Astrocyte of the spinal cord (primary cell): ENCODE measurements around the gene TSBP1.

Experiments used
- DNase-seq: peaks from one replicate; pipeline ENCODE4 v3.0.0; 2011; ENCODE audit warnings: low read depth, low spot score
- H3K4me3 ChIP-seq: 2 replicates; pipeline ENCODE4 v1.5.1; 2011; ENCODE audit warnings: low read depth, mild to moderate bottlenecking, low read length, moderate library complexity
- in situ Hi-C: cut with HindIII; loops from 2 replicates; pipeline ENCODE4 v1.10.0; 2017; ENCODE audit warnings: low sequenced_read_pairs
- TF ChIP-seq, protein P1 (sequence below): IDR thresholded peaks from 2 replicates; pipeline ENCODE4 v1.5.1; 2012; ENCODE audit warnings: low read depth, mild to moderate bottlenecking, low read length, inconsistent platforms

The TSBP1 gene

DNA sequence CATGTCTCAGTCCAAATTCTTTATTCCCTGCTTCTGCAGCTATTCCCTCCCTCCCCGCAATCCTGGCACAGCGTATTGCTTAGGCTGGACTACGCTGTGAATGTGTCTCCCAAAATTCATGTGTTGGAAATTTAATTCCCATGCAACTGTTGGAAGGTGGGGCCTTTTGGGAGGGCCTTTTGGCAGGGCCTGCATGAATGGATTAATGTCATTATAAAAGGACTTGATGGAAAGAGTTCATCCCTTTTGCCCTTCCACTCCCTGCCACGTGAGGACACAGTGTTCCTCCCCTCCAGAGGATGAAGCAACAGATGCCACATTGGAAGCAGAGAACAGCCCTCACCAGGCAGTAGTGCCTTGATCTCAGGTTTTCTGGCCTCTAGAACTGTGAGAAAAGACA is 127.4 kb downstream of the TSBP1 start:
- no peak overlapping the region for H3K4me3 ChIP-seq
- no peak for DNase-seq
- in situ Hi-C loops = no loop called here
- TF ChIP-seq, protein P1, sequence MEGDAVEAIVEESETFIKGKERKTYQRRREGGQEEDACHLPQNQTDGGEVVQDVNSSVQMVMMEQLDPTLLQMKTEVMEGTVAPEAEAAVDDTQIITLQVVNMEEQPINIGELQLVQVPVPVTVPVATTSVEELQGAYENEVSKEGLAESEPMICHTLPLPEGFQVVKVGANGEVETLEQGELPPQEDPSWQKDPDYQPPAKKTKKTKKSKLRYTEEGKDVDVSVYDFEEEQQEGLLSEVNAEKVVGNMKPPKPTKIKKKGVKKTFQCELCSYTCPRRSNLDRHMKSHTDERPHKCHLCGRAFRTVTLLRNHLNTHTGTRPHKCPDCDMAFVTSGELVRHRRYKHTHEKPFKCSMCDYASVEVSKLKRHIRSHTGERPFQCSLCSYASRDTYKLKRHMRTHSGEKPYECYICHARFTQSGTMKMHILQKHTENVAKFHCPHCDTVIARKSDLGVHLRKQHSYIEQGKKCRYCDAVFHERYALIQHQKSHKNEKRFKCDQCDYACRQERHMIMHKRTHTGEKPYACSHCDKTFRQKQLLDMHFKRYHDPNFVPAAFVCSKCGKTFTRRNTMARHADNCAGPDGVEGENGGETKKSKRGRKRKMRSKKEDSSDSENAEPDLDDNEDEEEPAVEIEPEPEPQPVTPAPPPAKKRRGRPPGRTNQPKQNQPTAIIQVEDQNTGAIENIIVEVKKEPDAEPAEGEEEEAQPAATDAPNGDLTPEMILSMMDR = no peak
